Tibial nerve (tissue), 4 donors: ENCODE measurements around the gene NDUFA6.
"Not testable (repeated sequence)": the region's sequence is repeated elsewhere in the genome, so short reads cannot be mapped to it uniquely, and the experiment has no call there.

Experiments
- CTCF ChIP-seq, 5 experiments: fragments of 200-600 bp in 3 of 5; fragments of 450-650 bp in 2 of 5; sonication (generic) in 3 of 5; IDR thresholded peaks; one replicate each; pipeline ENCODE4 v1.5.1; 2016 to 2019; ENCODE audit warnings: antibody characterized with exemption in 5 of 5, mild to moderate bottlenecking in 3 of 5, moderate library complexity in 2 of 5
- EP300 ChIP-seq, 2 donors: sonication (generic); formaldehyde crosslinking; IDR thresholded peaks; one replicate each; pipeline ENCODE4 v1.6.1; 2017; ENCODE audit warnings: antibody characterized with exemption in 2 of 2, mild to moderate bottlenecking in 1 of 2
- POLR2A ChIP-seq, 2 donors: fragments of 450-650 bp; IDR thresholded peaks; one replicate each; pipeline ENCODE4 v1.6.1; 2017; ENCODE audit warnings: antibody characterized with exemption in 2 of 2, mild to moderate bottlenecking in 2 of 2, moderate library complexity in 2 of 2

GRCh38 chr22:42128007-42128406 is 37.4 kb upstream of the NDUFA6 start:
- not testable (repeated sequence) for TF ChIP-seq CTCF, EP300, POLR2A (IDR thresholded peaks at IDR 0.05)
